Stimulated activated CD4-positive, alpha-beta T cell treated with anti-CD3 and anti-CD28 coated beads, Interleukin-12 subunit alpha, Interleukin-12 subunit beta, amount 100 ng/mL, for 24 hours (primary cell): ENCODE data around the gene CTPS2.

Experiments
- DNase-seq, 2 experiments: peaks; one replicate each; pipeline ENCODE4 v3.0.0-alpha.2; 2020; ENCODE audit warnings: low read depth in 2 of 2

CTPS2 gene

DNA sequence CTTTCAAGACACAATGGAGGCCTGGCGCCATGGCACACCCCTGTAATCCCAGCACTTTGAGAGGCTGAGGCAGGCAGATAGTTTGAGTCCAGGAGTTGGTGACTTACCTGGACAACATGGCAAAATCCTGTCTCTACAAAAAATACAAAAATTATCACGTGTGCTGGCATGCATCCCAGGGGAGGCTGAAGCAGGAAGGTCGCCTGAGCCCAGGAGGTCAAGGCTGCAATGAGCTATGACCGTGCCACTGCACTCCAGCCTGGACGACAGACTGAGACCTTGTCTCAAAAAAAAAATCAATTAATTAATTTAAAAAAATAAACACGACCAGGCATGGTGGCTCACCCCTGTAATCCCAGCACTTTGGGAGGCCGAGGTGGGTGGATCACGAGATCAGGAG, 2.0 kb upstream of the CTPS2 start:
- no peak for DNase-seq

- no peak for DNase-seq
Observed at GRCh38 chrX:16711893-16712547, 449 bp downstream of the CTPS2 start.

GRCh38 chrX:16711219-16711811, 1.2 kb downstream of the CTPS2 start:
- DNase-seq: no peak

DNA sequence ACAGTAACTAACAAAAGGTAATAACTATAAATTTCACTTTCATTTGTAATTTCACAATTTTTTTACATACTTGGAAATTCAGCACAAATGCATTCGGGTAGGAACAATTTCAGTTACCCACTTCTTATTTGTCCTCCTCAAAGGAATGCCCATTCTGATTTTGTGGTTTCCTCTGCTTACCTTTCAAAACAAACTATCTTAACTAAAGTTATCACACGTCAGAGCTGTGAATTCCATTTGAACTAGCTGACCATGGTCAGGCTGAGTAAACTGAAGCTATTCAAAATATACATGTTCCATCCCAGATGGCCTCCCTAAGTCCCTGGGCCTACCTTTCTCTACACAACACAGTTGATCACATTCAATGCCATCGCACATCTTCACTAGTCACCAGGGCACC, 4.5 kb downstream of the CTPS2 start:
- DNase-seq: no peak

GRCh38 chrX:16705370-16705769, 7.1 kb downstream of the CTPS2 start:
- no peak for DNase-seq

DNA sequence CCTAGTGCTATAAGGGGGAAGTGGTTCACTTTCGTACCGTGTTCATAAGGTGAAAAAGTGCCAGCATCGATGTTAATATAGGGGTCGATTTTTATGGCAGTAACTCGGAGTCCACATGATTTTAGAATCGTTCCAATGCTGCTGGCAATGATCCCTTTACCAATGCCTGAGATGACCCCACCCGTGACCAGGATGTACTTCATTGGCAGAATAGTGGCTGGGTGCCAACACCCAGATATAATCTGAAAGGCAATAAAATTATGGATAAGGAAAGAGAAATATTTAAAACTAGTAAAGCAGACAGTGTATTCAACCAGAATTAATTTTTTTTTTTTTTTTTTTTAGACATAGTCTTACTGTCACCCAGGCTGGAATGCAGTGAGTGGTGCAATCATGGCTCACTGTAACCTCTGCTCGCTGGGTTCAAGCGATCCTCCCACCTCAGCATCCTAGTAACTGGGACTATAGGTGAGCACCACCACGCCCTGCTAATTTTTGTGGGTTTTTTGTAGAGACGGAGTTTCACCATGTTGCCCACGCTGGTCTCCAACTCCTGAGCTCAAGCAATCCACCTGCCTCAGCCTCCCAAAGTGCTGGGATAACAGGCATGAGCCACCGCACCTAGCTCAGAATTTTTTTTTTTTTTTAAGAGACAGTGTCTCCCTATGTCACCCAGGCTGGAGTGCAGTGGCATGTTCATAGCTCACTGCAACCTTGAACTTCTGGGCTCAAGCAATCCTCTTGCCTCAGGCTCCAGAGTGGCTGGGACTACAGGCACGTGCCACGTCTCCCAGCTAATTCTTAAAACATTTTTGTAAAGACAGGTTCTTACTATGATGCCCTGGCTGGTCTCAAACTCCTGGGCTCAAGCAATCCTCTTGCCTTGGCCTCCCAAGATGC, 9.5 kb downstream of the CTPS2 start:
- DNase-seq: no peak

DNA sequence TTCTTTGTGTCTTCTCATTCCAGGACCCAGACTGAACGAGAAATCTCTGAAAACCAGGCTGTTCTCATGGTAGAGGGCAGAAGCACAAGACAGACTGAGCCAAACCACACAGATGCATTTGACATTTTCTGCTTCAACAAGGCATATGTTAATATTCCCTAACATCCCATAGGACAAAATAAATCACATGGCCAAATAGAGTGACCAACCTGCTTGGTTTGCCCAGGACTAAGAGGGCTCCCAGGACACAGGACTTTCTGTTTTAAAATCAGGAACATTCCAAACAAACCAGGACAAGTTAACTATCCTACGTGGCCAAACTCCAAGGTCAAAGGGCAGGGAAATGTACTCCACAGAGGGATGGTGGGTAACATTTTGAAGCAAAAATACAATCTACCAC, 11.7 kb downstream of the CTPS2 start:
- DNase-seq: no peak

GRCh38 chrX:16699389-16699788, 13.1 kb downstream of the CTPS2 start:
- DNase-seq: no peak

DNA sequence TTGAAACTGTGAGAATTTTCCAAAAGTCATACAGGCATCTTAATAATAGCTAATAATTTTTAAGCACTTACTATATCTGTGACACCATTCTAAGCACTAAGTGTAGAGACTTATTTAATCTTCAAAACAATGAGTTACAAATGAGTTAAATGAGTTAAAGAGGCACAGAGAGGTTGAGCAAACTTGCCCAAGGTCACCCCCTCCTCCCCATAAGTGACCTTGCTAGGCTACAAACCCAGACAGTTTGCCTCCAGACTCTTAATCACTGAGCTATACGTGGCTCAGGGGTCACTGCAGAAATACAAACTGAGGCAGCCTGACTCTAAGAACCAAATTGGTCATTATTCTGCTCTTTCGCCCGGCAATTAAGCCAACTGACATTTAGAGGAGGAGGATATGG, 15.5 kb downstream of the CTPS2 start:
- DNase-seq: no peak

DNA sequence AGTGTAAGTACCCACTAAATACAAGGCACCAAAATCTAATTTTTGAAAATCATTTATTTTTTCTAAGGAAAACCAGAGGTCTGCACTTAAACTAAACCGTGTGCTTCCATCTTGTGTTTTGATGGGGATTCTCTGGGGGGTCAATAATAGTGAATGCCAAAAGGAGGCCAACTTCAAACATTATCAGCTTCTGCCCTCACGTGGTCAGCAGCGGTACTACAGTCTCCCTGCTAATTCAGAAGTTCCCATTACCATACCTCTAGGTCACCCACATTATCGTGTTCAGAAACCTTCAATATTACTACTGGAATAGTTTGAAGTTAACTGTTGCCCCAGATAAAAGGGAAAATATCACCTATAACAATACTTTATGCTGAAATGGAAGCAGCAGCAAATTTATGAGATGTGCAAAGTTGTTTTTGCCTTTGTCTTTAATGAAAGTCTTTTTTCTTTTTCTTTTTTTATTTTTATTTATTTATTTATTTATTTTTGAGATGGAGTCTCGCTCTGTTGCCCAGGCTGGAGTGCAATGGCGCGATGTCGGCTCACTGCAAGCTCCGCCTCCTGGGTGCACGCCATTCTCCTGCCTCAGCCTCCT, 17.3 kb downstream of the CTPS2 start:
- peak; percentile 14 to 57 for DNase-seq

GRCh38 chrX:16687514-16687913, 25.0 kb downstream of the CTPS2 start:
- DNase-seq: no peak

DNA sequence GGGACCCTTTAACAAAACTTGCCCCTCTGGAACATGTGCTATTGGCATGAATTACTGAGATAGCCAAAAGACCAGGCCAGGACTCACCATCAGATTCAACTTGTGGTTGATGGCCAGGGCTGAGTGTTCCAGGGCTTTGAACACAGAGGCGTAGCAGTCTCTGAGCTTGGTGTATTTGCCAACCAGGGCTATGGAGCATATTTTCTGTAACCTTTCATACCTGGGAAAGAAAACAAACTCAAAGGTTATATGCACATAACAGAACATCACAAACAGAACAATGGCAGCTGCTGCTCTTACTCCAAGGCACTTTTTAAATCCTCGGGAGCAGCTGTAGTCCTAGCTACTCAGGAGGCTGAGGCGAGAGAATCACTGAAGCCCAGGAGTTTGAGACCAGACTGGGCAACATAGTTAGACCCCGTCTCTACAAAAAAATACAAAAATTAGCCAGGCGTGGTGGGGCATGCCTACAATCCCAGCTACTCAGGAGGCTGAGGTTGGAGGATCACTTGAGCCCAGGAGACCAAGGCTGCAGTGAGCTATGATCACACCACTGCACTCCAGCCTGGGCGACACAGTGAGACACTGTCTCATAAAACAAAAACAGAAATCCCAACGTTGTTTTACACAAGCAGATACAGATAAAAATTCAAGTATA, 29.3 kb downstream of the CTPS2 start:
- DNase-seq: no peak

GRCh38 chrX:16678689-16679088, 33.8 kb downstream of the CTPS2 start:
- no peak for DNase-seq

DNA sequence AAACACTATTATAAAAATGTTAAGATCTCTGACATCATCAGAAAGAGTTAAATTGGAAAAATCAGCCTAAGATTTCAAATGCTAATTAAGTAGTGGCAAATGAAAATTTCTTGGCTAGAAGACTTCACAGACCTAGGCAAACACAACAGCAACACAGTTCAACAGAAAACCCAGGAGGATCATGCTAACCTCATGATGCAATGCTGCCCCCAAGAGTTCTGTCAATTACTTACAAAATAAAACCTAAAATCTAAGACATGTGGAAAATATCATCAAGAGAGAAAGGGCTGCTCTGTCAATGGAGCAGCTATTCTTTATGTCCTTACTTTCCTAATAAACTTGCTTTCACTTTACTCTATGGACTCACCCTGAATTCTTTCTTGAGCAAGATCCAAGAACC, 41.5 kb downstream of the CTPS2 start:
- DNase-seq: no peak

- no peak for DNase-seq
Observed at GRCh38 chrX:16666541-16666940, 45.9 kb downstream of the CTPS2 start.

DNA sequence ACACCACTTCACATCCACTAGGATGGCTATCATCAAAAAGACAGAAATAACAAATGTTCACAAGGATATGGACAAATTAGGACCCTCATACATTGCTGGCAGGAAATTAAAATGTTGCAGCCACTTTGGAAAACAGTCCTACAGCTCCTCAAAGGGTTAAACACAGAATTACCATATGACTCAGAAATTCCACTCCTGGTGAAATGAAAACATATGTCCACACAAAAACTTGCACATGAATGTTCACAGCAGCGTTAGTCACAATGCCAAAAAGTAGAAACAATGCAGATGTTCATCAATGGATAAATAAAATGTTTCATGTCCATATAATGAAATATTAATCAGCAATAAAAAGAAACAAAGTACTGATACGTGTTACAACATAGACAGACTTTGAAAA, 47.4 kb downstream of the CTPS2 start:
- DNase-seq: no peak

GRCh38 chrX:16664626-16665025, 47.8 kb downstream of the CTPS2 start:
- no peak for DNase-seq

DNA sequence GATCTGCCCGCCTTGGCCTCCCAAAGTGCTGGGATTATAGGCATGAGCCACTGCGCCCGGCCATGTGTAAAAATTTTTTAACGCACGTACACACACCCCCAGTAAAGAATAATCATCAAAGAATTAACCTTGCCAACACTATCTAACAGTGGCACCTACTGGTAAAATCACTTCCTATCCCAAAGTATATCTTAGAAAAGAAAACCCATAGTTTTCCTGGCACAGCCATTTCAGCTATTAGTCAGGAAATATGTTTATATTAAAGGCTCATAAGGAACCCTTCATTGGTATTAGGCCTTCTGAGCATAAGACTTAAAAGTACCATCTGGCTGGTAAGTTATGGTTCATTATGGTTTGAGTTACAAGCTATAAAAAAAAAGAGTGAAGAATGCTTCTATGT, 48.4 kb downstream of the CTPS2 start:
- no peak for DNase-seq

DNA sequence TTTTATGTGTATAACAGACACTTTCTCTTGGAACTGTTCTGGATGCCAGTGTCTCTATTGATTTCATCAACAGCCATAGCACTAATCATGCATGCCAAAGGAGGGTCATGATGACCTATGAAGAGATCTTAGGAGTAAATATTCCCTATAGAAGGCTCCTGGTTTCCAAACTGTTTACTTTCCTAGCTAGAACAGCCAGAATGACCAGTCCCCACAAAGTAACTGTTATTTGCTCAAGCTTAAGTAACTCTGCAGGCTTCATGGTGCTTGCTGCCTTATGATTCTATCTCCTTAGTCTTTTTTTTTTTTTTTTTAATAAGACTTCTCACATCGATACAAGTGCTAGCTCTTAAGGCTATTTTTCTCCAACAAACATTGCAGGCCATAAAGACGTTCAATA, 50.1 kb downstream of the CTPS2 start:
- DNase-seq: no peak

GRCh38 chrX:16661495-16661894, 51.0 kb downstream of the CTPS2 start:
- no peak for DNase-seq

DNA sequence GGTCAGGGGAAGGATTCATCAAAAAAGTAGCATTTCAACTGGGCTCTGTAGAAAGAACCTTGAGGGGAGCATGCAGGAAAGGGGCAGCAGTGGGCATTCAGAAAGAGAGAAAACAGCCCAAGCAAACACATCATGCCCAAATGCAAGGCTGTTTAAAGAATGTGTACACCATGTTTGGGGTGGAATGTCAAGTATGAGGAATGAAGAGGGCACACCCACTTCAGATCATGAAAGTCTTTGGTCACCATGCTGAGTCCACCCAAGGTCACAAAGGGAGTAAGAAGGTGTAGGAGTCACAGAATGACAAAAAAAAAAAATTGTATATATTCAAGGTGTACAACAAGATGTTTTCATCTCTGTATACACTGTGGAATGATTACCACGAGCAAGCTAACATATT, 53.1 kb downstream of the CTPS2 start:
- DNase-seq: no peak

DNA sequence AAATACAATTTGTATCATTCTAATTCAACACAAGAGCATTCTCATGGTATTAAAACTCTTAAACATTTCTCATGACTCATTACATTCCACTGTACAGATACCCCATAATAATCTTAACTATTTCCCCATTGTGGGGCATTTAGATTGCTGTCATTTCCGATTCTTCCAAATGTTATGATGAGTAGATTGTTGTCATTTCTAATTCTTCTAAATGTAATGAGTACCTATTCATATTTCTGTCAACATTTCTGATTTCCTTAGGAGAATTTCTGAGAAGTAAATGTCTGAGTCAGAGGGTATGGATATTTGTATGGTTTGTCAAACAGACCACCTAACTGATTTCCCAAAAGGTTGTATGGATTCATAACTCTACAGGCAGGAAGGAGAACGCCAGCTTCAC, 54.2 kb downstream of the CTPS2 start:
- no peak for DNase-seq
